ENCODE data around the gene N4BP2L2. TPM values are rescaled to one million over a fixed set of nuclear protein-coding genes. Genes with fewer than 3 reads are reported as not detected.
A peak's percentile ranks its signal among the peaks of the same experiment; 100 is the strongest.

N4BP2L2 gene
- total RNA-seq, 8 experiments from 2014 or later: 52.2 to 245 (median 110) TPM

DNA sequence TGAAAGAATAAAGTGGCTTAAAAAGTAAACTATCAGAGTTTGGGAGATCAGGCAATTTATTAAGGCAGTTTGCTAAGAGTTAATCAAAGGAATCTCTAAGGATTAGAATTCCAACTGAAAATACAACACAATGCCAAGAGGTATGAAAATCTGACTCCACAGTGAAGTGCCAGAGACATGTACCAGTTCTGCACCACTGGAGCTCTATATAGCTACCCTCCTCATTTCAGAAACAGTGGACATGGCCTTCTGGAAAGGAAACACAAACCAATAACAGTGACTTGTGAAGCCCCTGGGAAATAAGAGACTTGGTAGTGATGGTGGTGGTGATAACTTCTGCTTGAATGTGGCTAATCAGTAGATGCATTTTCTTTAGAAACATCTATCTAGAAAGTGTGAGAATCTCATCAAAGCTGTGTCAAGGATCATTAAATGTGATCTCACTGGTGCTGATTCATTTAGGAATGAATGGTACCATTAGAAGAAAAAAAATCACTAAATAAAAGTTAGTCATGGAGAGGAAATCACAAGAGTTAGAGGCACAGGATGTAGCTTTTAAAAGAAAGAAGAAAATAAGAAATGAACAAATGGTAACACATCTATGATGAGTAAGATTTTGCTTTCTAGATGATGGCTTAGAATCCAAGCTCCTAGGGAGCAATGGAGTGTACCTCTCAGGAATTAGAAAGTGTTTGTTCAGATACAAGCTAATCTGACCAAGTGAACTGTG lies 90.5 kb downstream of the N4BP2L2 start:
- Histone ChIP-seq H3K27ac (no peak overlapping the region), H3K4me3 (no peak overlapping the region), H3K4me1 (replicated peaks in 1 of 2) (no peaks in the 10 kb centered on the region)
- in situ Hi-C loops (cut with MboI; ENCODE audit: low pct_unique_long_range_greater_than_20kb in 2 of 9, low sequenced_read_pairs in 9 of 9, unreplicated experiment in 9 of 9): no loop called here
- no peak for ATAC-seq (replicated peaks in 6 of 8)

GRCh38 chr13:32446773-32447465 lies 91.7 kb downstream of the N4BP2L2 start:
- WGBS, 10 experiments: 60 to 94% (median 80%) methylated on average over 1 to 2 of the region's 2 CpGs; no CpG with 5 or more reads in 3 of the 10 experiments
- Histone ChIP-seq H3K27ac (no peak overlapping the region), H3K4me1 (replicated peaks in 1 of 2) (no peaks in the 10 kb centered on the region), H3K4me3 (no peak overlapping the region)
- in situ Hi-C loops (cut with MboI; ENCODE audit: low pct_unique_long_range_greater_than_20kb in 2 of 9, low sequenced_read_pairs in 9 of 9, unreplicated experiment in 9 of 9): no loop called here
- no peak for ATAC-seq (replicated peaks in 6 of 8)

DNA sequence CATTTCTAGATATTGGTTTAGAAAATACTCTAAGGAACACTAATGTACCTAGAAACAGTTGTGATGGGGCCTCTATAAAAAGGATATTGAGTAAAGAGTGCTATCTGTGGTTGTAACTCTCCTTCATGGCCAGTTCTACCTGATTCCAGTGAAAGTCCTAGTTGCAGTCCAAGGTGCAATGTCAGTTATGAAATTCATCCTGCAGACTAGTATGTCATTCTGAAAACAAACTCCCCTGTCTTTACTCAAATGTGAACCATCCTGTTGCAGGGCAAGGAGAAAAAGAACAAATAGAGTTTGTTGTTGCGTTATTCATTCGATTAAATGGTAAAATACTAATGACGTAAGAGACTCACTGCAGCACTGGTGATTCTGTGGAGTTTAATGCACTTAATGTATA lies 92.4 kb downstream of the N4BP2L2 start:
- in situ Hi-C loops (cut with MboI; ENCODE audit: low pct_unique_long_range_greater_than_20kb in 2 of 9, low sequenced_read_pairs in 9 of 9, unreplicated experiment in 9 of 9): no loop called here
- no peak overlapping the region for H3K4me3 ChIP-seq
- no peaks in the 10 kb centered on the region for H3K4me1 ChIP-seq (replicated peaks in 1 of 2)
- no peak overlapping the region for H3K27ac ChIP-seq
- 92 to 100% (median 100%) methylated on average over 2 to 3 of the region's 3 CpGs; no CpG with 5 or more reads in 1 of the 10 experiments for WGBS, 10 experiments
- ATAC-seq (replicated peaks in 6 of 8): no peak

GRCh38 chr13:32445461-32445860 lies 93.1 kb downstream of the N4BP2L2 start:
- Histone ChIP-seq H3K27ac (no peak overlapping the region), H3K4me1 (replicated peaks in 1 of 2) (no peaks in the 10 kb centered on the region), H3K4me3 (no peak overlapping the region)
- WGBS, 10 experiments: 86 to 100% (median 100%) methylated on average over 1 to 2 of the region's 2 CpGs
- no peak for ATAC-seq (replicated peaks in 6 of 8)
- in situ Hi-C loops (cut with MboI; ENCODE audit: low pct_unique_long_range_greater_than_20kb in 2 of 9, low sequenced_read_pairs in 9 of 9, unreplicated experiment in 9 of 9): no loop called here

- 33 to 100% (median 78%) methylated on average over 1 to 2 of the region's 2 CpGs for WGBS, 10 experiments
- in situ Hi-C loops (cut with MboI; ENCODE audit: low pct_unique_long_range_greater_than_20kb in 2 of 9, low sequenced_read_pairs in 9 of 9, unreplicated experiment in 9 of 9): no loop called here
- Histone ChIP-seq H3K4me3 (no peak overlapping the region), H3K4me1 (replicated peaks in 1 of 2) (no peaks in the 10 kb centered on the region), H3K27ac (no peak overlapping the region)
- peak in 1 of 8 experiments; percentile 30 for ATAC-seq (replicated peaks in 6 of 8)
Measured at GRCh38 chr13:32443111-32443510, 95.5 kb downstream of the N4BP2L2 start.

DNA sequence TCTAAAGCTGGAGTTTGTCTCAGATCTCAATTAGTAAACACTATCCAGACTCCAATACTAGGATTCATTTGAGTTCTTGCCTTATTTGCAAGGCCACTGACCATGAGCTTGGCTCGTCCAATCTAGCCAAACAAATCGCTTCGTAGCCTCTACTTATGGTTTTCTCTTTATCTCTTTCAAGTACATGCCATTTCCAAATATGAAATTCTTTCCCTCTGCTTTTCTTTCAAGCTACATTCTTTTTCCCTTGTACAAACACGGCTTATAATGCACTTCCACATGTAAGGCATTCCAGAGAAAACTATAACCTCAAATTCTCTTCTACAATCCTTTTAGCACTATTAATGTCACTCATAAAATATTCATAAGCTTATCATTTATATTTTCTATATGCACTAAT lies 99.7 kb downstream of the N4BP2L2 start:
- WGBS, 10 experiments: 64 to 100% (median 86%) methylated on average over 2 to 4 of the region's 4 CpGs; no CpG with 5 or more reads in 1 of the 10 experiments
- Histone ChIP-seq H3K4me3 (no peak overlapping the region), H3K4me1 (replicated peaks in 1 of 2) (no peaks in the 10 kb centered on the region), H3K27ac (no peak overlapping the region)
- no peak for ATAC-seq (replicated peaks in 6 of 8)
- in situ Hi-C loops (cut with MboI; ENCODE audit: low pct_unique_long_range_greater_than_20kb in 2 of 9, low sequenced_read_pairs in 9 of 9, unreplicated experiment in 9 of 9): no loop called here

DNA sequence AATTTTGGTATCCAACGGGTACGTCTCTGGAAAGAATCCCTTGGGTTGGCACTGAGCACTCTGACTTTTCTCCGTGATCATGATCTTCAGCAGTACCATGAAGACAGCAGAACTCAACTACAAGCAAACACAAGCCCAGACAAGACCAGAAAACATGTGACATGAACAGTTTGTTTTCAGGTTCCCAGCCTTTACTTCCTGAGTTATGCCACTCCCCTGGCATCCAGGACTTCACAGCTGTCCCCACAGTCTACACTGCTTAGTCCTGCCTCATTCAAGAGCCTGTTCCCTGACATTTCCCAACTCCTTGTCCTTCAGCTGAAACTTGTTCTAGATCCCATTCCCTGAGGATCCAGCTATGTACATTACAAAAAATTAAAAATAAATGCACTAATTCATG lies 105.7 kb downstream of the N4BP2L2 start:
- WGBS, 10 experiments: 93 to 100% (median 100%) methylated on average over 1 to 3 of the region's 3 CpGs; no CpG with 5 or more reads in 3 of the 10 experiments
- in situ Hi-C loops (cut with MboI; ENCODE audit: low pct_unique_long_range_greater_than_20kb in 2 of 9, low sequenced_read_pairs in 9 of 9, unreplicated experiment in 9 of 9): no loop called here
- Histone ChIP-seq H3K4me3 (no peak overlapping the region), H3K4me1 (replicated peaks in 1 of 2) (peaks cover 0 to 5% of the 10 kb centered on the region in 2 donors), H3K27ac (no peak overlapping the region)
- ATAC-seq (replicated peaks in 6 of 8): no peak

DNA sequence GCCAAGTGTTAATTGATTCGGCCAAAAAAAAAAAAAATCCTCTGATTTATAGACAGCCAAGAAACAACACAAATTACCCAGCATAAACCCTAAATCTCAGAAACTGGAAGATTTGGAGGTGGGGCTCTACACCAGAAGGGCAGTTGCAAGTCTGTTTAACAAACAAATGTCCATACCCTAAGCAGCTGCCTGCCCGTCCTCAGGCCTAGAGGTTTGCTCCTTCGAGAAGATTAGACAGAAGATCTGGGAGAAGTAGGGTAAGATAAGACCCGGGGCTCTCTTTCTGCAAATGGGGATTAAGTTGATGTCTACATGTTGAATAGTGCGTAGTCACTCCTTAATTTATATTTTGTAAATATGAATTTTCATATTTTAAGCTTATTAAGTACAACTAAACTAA lies 107.2 kb downstream of the N4BP2L2 start:
- peaks cover 0 to 5% of the 10 kb centered on the region in 2 donors for H3K4me1 ChIP-seq (replicated peaks in 1 of 2)
- WGBS, 10 experiments: 80 to 100% (median 96%) methylated on average over 1 to 5 of the region's 5 CpGs
- no peak overlapping the region for H3K4me3 ChIP-seq
- no peak for ATAC-seq (replicated peaks in 6 of 8)
- in situ Hi-C loops (cut with MboI; ENCODE audit: low pct_unique_long_range_greater_than_20kb in 2 of 9, low sequenced_read_pairs in 9 of 9, unreplicated experiment in 9 of 9): no loop called here
- H3K27ac ChIP-seq: no peak overlapping the region

DNA sequence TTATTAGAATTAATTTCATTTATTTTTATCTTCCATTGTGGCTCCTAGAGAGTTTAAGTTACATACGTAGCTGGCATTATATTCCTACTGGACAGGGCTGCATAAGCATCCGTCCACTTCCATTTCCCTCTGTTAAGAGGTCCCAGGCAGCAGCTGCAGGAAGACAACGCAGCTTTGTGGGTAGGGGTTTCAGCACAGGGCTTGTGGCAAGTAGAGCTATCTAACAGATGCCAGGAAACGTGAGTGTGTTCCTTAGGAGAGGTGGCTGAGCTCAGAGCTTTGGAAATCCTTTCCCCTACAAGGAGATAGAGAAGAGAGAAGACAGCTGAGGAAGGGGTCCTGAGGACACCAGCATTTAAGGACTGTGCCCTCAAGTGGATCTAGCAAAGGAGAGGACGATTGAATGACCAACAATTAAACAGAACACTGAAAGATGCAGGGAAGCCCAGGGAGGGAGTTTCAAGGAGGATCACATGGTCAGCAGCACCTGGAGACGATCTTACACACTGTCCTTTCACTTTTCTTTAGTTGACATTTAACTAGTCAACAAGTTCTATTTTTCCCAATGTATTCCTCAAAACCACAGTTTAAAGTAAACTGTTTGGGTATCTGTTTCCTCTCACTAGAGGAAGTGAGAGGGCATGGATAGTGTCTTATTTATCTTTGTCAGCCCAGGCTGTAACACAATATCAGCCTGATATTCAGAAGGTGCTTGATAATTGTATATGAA lies 108.4 kb downstream of the N4BP2L2 start:
- ATAC-seq (replicated peaks in 6 of 8): no peak
- H3K4me1 ChIP-seq (replicated peaks in 1 of 2): peaks cover 0 to 5% of the 10 kb centered on the region in 2 donors
- in situ Hi-C loops (cut with MboI; ENCODE audit: low pct_unique_long_range_greater_than_20kb in 2 of 9, low sequenced_read_pairs in 9 of 9, unreplicated experiment in 9 of 9): no loop called here
- whole genome bisulfite sequencing, 10 experiments: 71 to 95% (median 87%) methylated on average over 2 to 5 of the region's 6 CpGs
- no peak overlapping the region for H3K27ac ChIP-seq
- H3K4me3 ChIP-seq: no peak overlapping the region

DNA sequence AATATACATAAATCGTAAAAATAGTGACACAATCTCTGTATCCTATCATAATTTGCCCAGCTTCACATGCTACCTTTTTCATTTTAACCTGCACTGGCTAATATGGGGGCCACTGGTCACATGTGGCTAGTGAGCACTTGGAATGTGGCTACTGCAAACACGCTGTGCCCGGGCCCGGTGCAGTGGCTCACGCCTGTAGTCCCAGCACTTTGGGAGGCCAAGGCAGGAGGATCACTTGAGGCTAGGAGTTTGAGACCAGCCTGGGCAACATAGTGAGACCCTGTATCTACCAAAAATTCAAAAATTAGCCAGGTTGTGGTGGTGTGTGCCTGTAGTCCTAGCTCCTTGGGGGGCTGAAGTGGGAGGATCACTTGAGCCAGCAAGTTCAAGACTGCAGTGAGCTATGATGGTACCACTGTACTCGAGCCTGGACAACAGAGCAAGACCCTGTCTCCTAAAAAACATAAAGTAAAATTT lies 109.1 kb downstream of the N4BP2L2 start:
- 77 to 100% (median 93%) methylated on average over 2 to 6 of the region's 6 CpGs; no CpG with 5 or more reads in 4 of the 10 experiments for WGBS, 10 experiments
- Histone ChIP-seq H3K4me3 (no peak overlapping the region), H3K4me1 (replicated peaks in 1 of 2) (peaks cover 0 to 5% of the 10 kb centered on the region in 2 donors), H3K27ac (no peak overlapping the region)
- ATAC-seq (replicated peaks in 6 of 8): no peak
- in situ Hi-C loops (cut with MboI; ENCODE audit: low pct_unique_long_range_greater_than_20kb in 2 of 9, low sequenced_read_pairs in 9 of 9, unreplicated experiment in 9 of 9): no loop called here

DNA sequence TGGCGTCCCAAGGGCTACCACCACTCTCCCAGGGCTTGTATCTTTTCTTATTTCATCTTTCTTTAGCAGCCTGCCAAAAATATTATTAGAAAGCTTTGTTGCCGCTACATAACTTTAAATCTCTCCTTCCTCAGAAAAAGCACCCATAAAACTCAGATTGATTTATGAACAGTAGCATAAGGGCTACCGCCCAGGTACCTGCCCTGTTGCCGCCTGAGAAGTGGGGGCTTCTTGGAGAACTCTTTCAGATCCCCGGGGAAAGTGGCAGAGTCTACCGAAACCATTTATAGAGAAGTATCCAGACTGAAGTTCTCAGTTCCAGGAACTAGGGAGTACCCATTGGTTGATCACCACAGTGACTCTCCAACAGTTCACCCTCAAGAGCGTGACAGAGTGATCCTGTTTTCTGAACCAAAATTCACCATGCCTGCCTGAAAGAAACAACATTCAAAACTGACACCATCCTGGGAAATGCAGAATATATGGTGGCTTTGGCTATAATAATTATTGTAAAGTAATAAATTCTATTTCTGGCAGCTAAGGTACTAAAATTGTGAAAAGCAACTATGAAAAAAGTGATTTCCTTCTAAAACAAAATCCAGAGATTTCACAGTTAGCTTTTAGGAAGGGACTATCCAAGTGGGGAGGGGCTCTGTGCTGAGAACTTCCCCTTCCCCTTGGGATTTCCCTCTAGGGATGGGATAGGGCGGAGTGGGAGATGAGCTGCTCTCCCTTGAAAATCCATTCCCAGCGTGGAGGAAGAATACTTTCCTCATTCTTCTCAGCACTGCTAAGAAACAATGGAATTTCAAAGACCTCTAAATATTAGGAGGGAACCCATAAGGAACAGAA lies 109.8 kb downstream of the N4BP2L2 start:
- Histone ChIP-seq H3K4me3 (peak overlapping the region; percentile 42 to 80 (median 59)), H3K4me1 (replicated peaks in 1 of 2) (peaks cover 0 to 5% of the 10 kb centered on the region in 2 donors), H3K27ac (no peak overlapping the region)
- 40 to 98% (median 82%) methylated on average over 2 to 8 of the region's 9 CpGs; no CpG with 5 or more reads in 1 of the 10 experiments for WGBS, 10 experiments
- in situ Hi-C loops (cut with MboI; ENCODE audit: low pct_unique_long_range_greater_than_20kb in 2 of 9, low sequenced_read_pairs in 9 of 9, unreplicated experiment in 9 of 9): no loop called here
- ATAC-seq (replicated peaks in 6 of 8): peak in 1 of 8 experiments; percentile 5

DNA sequence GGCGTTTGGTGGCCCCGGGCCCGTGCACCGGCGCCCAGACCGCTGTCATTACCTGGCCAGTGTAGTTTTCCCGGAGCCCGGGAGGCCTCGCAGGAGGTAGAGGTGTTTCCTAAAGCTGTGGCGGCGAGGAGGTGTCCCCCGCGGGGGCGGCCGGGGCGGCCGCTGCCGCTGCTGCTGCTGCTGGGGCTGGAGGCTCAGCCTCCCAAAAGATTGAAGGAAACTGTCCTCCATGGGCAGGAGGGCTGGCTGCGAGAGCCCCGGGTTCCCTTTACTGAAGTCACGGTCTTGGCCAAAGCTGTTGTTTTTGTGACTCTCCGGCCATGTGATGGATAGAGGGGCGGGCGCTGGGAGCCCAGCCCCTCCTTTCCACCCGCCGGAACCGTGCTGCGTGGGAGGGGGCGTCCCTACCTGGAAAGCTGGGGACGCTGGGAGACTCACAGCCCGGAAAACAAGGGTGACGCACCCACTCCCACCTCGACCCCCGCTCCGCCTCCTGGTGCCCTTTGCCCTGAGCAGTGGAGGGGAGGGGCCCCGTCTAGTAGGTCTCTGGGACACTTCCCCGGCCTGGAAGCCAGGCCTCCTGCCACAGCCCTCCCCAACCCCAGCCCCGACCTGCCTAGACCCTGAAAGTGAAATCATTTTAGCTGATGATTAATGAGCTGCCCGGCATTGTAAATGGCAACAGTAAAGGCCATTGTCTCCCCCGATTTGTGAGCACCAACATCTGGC lies 110.6 kb downstream of the N4BP2L2 start, which contains the start of gene N4BP2L1:
N4BP2L1 (minus strand) TSS at position 279 of the 729 bp plus-strand sequence; CDS start at position 231, 48 bp downstream.
- in situ Hi-C loops (cut with MboI; ENCODE audit: low pct_unique_long_range_greater_than_20kb in 2 of 9, low sequenced_read_pairs in 9 of 9, unreplicated experiment in 9 of 9): no loop called here
- Histone ChIP-seq H3K4me1 (replicated peaks in 1 of 2) (peaks cover 0 to 5% of the 10 kb centered on the region in 2 donors), H3K4me3 (peak within 1 kb of the TSS; percentile 42 to 80 (median 59)), H3K27ac (peak within 1 kb of the TSS in 1 of 2 donors; percentile 4)
- peak; percentile 56 to 87 (median 84) for ATAC-seq (replicated peaks in 6 of 8)
- WGBS, 10 experiments: 0 to 20% (median 0%) methylated on average over 1 to 10 of the region's 40 CpGs; no CpG with 5 or more reads in 5 of the 10 experiments

All from motor neuron (in vitro differentiated cells).